ENCODE measurements around the gene SLC8A3.
A peak's percentile ranks its signal among the peaks of the same experiment; 100 is the strongest.

SLC8A3 gene

GRCh38 chr14:70177081-70177800, 11.5 kb downstream of the SLC8A3 start:
- DNase-seq, result no peak

DNA sequence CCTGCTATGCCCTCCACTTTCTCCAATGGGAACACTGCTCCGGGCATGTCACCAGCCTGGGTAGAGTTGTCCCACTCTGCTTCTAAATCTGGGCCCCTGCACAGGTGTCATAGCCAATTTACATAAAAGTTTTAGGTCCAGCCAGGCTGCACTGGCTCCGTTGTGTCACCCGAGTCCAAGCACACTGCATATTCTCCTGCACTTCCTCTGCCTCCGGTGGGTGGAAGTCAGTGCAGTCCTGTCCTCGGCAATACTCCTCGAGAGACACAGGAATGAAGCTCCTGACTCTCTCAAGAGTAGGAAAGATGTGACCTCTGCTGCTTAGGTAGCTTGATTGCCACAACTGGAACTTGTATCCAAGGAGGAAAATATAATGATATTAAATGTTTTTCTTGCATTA, 15.2 kb downstream of the SLC8A3 start:
- no peak for DNase-seq

DNA sequence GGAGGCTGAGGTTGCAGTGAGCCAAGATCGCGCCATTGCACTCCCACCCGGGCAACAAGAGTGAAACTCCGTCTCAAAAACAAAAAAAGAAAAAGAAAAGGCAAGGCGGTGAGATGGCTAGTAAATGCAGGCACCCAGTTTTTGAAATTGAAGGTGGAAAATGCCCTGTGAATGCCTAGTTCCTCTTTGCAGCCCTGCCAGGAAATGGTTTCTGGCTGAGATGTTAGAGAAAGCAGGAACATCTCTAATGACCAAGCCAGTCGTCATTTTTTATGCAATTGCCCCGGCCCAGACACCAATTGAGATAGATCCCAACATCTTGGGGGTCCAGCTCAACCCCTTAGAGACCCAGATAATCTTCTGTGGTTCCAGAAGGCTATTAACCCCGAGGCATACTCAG, 17.0 kb downstream of the SLC8A3 start:
- DNase-seq, result peak in 1 of 2 donors; percentile 41

DNA sequence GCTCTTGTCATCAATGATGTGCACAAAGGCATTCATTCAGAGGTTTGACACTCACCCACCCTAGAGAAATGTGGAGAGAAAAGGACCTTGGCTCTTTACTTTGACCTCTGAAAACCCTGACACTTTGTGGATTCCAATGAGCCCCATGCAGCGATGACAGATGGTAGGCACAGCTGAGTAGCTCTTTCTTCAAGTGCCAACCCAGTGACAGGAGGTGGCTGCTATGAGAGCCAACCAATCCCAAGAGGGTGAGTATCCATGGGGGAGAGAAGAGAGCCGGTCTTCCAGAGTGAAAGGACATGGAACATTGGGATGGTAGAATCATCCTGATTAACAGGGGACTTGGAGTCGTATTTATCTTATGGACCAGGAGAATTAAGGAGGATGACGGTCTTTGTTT, 17.8 kb downstream of the SLC8A3 start:
- DNase-seq, result no peak

- DNase-seq, result no peak
Measured at GRCh38 chr14:70168406-70168805, 20.3 kb downstream of the SLC8A3 start.

DNA sequence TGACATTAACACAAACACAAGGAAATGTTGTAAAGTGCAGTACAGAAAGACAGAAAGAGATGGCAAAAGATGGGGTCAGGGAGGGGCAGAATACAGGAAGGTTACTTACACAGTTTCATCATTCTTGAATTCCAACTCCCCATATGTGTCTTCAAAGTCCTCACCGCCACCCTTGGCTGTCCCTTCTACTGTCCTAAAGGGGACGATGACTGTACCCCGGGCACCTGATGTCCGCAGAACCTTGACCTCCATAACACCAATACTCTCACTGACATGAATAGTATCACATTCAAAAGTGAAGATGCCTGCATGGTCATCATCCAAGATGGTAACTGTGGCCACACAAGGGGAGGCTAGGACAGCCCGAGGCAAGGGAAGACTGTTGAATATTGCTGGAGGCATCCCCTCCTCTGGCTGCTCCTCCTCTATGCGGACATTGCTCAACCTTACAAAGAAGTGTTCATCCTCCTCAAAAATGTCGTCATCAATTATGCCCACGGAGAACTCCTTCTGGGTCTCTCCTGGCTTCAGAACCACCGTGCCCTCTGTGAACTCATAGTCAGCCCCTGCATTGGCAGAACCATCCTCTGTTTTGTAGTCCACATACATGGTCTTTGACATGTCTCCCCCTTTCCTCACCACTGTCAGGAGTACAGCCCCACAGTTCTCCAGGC, 22.1 kb downstream of the SLC8A3 start:
- DNase-seq, result no peak

DNA sequence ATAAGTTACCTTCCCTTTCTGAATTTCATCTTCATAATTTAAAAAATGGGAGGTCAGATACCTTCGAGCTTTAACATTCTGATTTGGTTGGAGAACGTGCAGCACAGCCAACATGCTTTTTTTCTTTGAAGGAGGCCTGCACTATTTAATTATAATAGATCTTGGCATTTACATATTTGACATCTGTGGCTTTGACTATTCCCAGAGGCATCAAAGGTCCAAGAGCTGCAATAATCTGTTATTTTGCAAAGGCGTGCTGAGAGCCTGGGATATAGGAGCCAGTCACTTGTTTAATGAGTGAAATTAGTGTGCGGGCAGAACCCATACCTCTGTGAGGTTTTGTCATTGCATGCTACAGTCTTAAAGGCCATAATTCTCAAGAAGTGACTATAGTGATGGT, 26.4 kb downstream of the SLC8A3 start:
- no peak for DNase-seq

DNA sequence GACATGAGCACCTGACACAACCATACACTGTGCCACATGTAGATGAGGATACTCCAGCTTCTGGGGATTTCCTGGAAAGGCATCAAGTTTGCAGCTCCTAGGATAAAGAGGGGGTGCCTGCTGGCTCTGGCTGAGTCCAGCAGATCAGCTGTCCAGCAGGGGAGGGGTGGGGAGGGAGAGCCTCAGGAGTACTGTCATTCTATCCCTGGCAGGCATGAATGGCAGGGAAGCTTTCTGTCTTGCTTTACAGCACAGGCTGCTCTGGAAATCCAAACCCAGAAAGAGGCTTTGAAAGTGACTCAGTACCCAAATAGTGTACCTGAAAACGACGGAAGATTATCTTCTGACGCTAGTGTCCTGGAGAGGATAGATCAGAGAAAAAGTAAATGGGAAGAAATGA, 32.2 kb downstream of the SLC8A3 start:
- no peak for DNase-seq

GRCh38 chr14:70152704-70153103, 36.0 kb downstream of the SLC8A3 start:
- DNase-seq, result no peak

DNA sequence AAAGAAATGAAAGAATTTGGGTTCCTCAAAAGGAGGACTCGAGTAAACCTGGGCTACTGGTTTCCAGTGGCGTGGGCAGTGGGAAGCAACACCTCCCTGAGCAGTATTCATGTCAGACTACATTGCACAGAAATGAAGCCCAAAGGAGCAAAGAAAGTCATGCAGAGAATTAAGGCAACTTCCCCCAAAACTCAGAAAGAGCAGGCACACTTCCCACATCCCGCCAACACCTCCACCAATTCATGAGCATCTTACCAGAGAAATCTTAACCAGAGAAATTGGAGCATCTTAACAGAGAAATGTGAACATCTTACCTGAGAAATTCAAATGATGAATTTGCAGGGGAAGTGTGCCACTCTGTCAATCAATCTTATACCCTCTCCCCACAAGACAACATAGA, 36.7 kb downstream of the SLC8A3 start:
- DNase-seq, result no peak

GRCh38 chr14:70149596-70150165, 39.1 kb downstream of the SLC8A3 start:
- DNase-seq, result no peak

DNA sequence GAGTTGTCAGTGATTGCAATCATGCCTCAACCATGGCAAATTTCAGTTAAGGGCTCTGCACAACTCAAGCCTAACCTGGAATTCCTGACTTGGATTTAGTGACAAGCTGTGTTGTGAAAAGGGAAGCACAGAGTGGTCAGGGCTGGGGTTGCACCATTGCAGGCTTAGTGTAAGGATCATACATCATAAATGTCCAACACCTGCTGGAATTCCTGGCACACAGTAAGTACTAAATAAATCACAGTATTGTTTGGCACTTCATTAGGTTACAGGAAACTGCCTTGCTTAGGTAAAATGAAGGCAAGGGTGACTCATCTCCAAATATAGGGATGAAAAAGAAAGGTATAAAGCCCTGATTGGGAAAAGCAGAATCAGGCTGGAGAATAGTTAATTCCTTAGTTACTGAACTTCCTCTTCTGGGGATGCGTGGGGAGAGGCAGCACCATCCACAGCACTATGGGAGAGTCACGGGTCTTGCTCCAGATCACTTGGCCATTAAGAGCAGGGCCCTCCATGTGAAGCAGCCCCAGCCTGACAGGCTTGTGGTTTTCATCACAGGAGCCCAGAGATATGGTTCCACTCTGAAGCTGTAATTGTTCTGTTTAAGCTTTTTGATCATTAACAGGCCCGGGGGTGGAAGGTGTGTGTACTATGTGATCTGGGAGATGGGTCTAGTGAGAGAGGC, 39.7 kb downstream of the SLC8A3 start:
- no peak for DNase-seq

GRCh38 chr14:70148351-70148750, 40.4 kb downstream of the SLC8A3 start:
- no peak for DNase-seq

- DNase-seq, result no peak
Measured at GRCh38 chr14:70144046-70144445, 44.7 kb downstream of the SLC8A3 start.

- no peak for DNase-seq
Measured at GRCh38 chr14:70143306-70143705, 45.4 kb downstream of the SLC8A3 start.

- DNase-seq, result no peak
Measured at GRCh38 chr14:70140614-70141013, 48.1 kb downstream of the SLC8A3 start.

DNA sequence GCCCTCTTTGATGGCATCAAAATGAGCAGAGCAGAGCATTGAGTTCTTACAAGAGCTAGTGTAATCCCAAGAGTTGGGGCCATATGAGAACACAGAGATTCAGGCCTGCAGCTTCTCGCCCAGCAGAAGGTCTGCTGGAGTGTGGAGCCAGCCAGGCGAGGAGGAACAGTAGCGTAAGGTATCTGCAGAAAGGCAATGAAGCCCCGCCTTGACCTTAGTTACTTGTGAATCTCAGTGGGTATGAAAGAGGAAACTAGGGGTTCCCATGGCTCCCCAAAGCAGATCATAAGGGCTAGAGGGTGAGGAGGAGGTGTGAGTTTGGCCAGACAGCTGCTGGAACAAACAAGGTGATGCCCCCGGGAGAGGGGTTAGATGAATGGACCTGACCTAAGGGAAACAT, 49.4 kb downstream of the SLC8A3 start:
- DNase-seq, result no peak

DNA sequence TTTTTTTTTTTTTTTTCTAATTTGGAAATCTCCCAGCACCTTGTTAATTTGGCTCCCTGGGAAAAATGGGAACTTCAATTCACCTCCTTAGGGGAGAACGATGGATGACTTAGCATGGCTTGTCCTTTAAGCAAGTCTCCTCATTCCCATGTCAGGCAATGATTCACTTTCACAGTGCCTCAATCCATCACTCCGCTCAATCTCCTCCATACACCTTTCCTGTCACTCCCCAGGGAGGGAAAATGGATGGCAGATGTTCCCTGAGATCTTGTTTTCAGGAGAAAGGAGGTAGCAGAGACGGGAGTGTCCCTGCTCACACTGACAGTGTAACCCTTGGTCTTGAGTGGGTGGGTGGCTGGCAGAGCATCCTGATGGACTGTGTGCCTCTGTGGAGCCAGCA, 51.0 kb downstream of the SLC8A3 start:
- DNase-seq, result no peak

- DNase-seq, result no peak
Measured at GRCh38 chr14:70133461-70133860, 55.3 kb downstream of the SLC8A3 start.

- DNase-seq, result no peak
Measured at GRCh38 chr14:70130482-70130881, 58.3 kb downstream of the SLC8A3 start.

DNA sequence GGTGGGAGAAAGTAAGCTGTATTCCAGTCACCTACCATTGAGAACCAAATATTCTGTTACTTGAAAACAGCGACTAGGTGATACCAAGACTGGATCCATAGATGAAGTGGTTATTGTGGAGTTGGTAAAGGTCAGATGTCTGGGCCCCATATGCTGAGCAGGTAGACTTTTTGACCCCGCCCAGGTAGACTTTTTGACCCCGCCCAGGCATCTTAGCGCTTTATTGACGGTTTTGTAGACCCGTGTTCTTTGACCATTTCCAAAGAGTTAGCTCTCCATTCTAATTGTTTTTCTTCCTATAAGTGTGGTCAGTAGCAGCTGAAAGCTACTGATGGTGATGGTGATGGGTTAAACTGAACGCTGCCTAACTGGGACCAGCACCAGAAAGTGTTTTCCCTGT, 61.6 kb downstream of the SLC8A3 start:
- DNase-seq, result no peak

- DNase-seq, result no peak
Measured at GRCh38 chr14:70123796-70124195, 65.0 kb downstream of the SLC8A3 start.

- no peak for DNase-seq
Measured at GRCh38 chr14:70121521-70121920, 67.2 kb downstream of the SLC8A3 start.

DNA sequence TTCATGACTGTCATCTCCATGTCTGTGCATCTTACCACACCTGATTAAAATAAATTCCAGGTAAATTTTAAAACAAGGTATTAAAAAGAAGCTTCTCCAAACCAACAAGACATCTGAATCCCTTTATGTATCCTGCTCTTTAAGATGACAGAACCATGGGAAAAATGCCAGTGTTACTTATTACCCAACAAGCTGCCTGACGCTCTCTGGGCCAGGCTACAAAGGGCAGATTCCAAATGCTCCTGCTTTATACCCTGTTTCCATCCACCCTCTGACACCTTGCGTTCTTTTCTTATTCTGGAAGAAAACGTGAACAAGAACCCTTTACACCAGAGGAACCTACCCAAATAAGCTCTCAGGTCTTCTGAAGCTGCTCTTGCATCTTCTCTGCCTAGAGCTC, 70.7 kb downstream of the SLC8A3 start:
- DNase-seq, result no peak

All from bone marrow (tissue), 2 donors.